Ishikawa (cell line): Measurements from ENCODE around the gene FOXJ3.

ENCODE experiments used
- CEBPB ChIP-seq: IDR thresholded peaks from 2 replicates; pipeline ENCODE4 v1.6.1; 2012
- CREB1 ChIP-seq: IDR thresholded peaks from 2 replicates; pipeline ENCODE4 v1.6.1; 2012; ENCODE audit warnings: low read depth
- EGR1 ChIP-seq: IDR thresholded peaks from 2 replicates; pipeline ENCODE4 v1.6.1; 2012
- EP300 ChIP-seq: IDR thresholded peaks from 2 replicates; pipeline ENCODE4 v1.6.1; 2012; ENCODE audit warnings: borderline replicate concordance
- FOXM1 ChIP-seq: IDR thresholded peaks from 2 replicates; pipeline ENCODE4 v1.6.1; 2012; ENCODE audit warnings: low read depth, borderline replicate concordance
- NFIC ChIP-seq: IDR thresholded peaks from 2 replicates; pipeline ENCODE4 v1.6.1; 2012
- RAD21 ChIP-seq: IDR thresholded peaks from 2 replicates; pipeline ENCODE4 v1.6.1; 2012; ENCODE audit warnings: low read depth
- TAF1 ChIP-seq: IDR thresholded peaks from 2 replicates; pipeline ENCODE4 v1.6.1; 2012; ENCODE audit warnings: low read depth, mild to moderate bottlenecking
- TCF12 ChIP-seq: IDR thresholded peaks from 2 replicates; pipeline ENCODE4 v1.6.1; 2012; ENCODE audit warnings: low read depth
- TEAD4 ChIP-seq: IDR thresholded peaks from 2 replicates; pipeline ENCODE4 v1.6.1; 2012
- YY1 ChIP-seq: IDR thresholded peaks from 2 replicates; pipeline ENCODE4 v1.6.1; 2012; ENCODE audit warnings: low read depth
- ZBTB7A ChIP-seq: IDR thresholded peaks from 2 replicates; pipeline ENCODE4 v1.6.1; 2012; ENCODE audit warnings: low read depth
- TF ChIP-seq, protein P1 (sequence below): IDR thresholded peaks from 2 replicates; pipeline ENCODE4 v1.6.1; 2012; ENCODE audit warnings: low read depth, mild to moderate bottlenecking
- TF ChIP-seq, protein P2 (sequence below): IDR thresholded peaks from 2 replicates; pipeline ENCODE4 v1.6.1; 2012
- TF ChIP-seq, protein P3 (sequence below): IDR thresholded peaks from 2 replicates; pipeline ENCODE4 v1.6.1; 2012

FOXJ3 gene

DNA sequence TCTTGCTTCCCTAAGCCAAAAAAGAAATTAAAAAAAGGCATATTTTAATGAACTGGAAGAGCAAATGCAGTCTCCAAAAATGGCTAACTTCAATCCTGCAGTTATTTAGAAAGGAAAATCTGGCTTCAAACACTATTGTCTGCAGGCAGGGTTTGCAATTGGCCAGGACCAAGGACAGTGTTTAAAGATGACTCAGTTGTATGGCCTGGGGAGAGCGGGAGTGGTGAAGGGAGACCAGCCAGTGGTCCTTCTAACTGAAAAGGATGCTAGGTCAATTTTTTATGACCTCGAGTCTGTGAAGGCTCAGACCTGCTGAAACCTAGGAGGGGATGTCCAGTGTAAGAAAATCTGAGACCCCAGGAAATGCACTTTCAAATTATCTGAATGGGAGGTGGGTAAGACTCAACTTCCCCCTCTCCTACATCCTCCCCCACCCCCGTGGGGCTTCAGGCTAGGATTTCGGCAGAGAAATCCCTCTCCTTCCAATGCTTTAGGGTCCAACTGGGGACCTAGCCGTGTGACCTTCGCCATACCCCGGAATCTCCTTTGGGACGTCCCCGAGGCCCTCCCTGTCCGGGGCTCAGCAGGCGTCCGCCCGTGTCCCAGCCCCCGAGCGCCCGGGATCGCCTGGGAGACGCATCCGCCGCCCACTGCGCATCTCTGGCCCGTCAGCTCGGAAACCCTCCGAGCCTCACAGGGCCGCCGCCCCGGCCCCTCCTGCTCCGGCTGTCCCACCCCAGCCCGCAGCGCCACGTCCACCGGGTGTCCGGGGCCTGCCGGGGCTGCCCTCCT lies 45.0 kb upstream of the FOXJ3 start:
- TF ChIP-seq, protein P1, sequence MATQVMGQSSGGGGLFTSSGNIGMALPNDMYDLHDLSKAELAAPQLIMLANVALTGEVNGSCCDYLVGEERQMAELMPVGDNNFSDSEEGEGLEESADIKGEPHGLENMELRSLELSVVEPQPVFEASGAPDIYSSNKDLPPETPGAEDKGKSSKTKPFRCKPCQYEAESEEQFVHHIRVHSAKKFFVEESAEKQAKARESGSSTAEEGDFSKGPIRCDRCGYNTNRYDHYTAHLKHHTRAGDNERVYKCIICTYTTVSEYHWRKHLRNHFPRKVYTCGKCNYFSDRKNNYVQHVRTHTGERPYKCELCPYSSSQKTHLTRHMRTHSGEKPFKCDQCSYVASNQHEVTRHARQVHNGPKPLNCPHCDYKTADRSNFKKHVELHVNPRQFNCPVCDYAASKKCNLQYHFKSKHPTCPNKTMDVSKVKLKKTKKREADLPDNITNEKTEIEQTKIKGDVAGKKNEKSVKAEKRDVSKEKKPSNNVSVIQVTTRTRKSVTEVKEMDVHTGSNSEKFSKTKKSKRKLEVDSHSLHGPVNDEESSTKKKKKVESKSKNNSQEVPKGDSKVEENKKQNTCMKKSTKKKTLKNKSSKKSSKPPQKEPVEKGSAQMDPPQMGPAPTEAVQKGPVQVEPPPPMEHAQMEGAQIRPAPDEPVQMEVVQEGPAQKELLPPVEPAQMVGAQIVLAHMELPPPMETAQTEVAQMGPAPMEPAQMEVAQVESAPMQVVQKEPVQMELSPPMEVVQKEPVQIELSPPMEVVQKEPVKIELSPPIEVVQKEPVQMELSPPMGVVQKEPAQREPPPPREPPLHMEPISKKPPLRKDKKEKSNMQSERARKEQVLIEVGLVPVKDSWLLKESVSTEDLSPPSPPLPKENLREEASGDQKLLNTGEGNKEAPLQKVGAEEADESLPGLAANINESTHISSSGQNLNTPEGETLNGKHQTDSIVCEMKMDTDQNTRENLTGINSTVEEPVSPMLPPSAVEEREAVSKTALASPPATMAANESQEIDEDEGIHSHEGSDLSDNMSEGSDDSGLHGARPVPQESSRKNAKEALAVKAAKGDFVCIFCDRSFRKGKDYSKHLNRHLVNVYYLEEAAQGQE: peak; percentile 88
- TF ChIP-seq EP300 (no peak), FOXM1 (no peak)

DNA sequence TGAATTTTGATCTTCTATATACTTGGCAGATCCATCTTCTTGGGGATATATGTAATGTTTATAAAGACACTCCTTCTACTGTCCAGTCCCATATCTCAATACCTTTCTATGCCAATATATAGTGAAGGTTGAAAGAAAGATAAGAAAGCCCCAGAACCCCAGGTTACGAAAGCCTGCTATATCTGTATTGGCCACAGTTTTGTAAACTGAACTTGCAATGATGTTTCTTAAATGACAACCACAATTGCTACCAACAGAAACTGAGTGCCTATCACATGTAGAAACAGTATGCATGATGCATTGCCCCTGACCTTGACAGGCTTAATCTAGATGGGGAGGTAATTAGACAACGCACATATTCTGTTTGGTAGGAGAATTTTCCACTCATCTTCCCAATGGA lies 37.8 kb upstream of the FOXJ3 start:
- TF ChIP-seq RAD21 (no peak), EGR1 (no peak), TCF12 (no peak), YY1 (no peak), TAF1 (no peak), TEAD4 (no peak), EP300 (no peak), ZBTB7A (no peak), CEBPB (no peak), FOXM1 (no peak), CREB1 (no peak), NFIC (no peak)
- TF ChIP-seq, protein P1: no peak
- TF ChIP-seq, protein P2, sequence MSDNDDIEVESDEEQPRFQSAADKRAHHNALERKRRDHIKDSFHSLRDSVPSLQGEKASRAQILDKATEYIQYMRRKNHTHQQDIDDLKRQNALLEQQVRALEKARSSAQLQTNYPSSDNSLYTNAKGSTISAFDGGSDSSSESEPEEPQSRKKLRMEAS: no peak
- TF ChIP-seq, protein P3, sequence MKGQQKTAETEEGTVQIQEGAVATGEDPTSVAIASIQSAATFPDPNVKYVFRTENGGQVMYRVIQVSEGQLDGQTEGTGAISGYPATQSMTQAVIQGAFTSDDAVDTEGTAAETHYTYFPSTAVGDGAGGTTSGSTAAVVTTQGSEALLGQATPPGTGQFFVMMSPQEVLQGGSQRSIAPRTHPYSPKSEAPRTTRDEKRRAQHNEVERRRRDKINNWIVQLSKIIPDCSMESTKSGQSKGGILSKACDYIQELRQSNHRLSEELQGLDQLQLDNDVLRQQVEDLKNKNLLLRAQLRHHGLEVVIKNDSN: no peak

DNA sequence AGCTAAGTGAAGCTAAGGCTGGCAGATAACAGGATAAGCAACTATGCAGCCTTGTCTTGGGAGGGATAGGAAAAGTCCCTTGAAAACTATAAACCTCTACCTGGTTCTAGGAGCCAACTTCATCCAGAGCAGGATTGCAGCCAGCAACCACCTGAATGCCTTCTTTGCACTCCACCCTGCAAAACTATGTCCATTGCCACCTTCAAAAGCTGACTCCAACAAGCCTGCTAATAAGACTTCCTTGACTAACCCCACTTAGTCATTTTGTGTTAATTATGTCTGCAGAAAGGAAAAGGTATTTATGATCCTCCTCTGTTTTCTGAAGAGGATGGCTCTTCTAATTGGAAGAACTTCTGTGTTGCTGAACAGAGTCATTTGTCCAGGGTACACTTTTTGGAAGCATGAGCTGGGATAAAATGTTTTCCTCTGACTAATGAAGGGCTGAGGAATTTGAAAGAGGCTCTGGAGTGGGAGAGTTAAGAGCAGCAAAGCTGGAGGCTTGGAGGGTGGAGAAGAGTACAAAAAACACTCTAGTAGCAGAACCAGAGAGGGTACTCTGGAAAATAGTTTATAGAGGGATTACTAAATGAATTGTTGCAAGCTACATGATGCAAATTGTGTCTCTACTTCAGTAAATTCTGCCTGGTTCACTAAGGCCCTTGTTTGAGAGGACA lies 36.0 kb upstream of the FOXJ3 start:
- TF ChIP-seq RAD21 (no peak), TAF1 (no peak), FOXM1 (no peak), TCF12 (no peak), EGR1 (no peak), YY1 (no peak), NFIC (no peak), ZBTB7A (no peak), TEAD4 (no peak), EP300 (no peak), CREB1 (no peak), CEBPB (no peak)
- TF ChIP-seq, protein P1: no peak
- TF ChIP-seq, protein P3: no peak

DNA sequence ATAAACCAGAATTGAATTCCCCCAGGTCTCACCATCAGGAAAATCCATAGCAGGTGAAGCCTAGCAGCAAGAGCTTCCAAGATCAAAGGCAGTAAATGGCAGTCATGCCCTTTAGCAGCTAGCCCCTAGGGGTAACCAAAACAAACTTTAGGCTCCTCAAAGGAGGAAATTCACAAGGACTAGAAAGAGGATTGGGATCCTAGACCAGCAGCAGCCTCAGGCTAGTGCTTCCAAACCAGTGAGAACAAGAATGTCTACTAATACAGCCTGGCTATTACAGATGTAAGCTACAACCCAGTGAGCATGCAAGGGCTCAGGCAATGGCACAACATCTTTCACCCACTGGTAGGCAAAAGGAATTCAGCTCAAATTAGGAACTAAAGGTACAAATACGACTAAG lies 34.4 kb upstream of the FOXJ3 start:
- TF ChIP-seq YY1 (no peak), TAF1 (no peak), TEAD4 (no peak), TCF12 (no peak), EGR1 (no peak), CREB1 (no peak)
